GM23248 (cell line): Measurements from ENCODE around the gene TEAD4. TPM values are rescaled to one million over a fixed set of nuclear protein-coding genes. Genes with fewer than 3 reads are reported as not detected.

Source experiments
- DNase-seq: peaks from one replicate; pipeline ENCODE4 v3.0.0-alpha.2; 2015
- H2AFZ ChIP-seq: fragments of 200-600 bp; sonication (generic); 2 replicates; pipeline ENCODE4 v1.6.1; 2016; ENCODE audit warnings: antibody characterized with exemption
- H3F3A ChIP-seq: fragments of 200-600 bp; sonication (generic); 2 replicates; pipeline ENCODE4 v1.6.1; 2016; ENCODE audit warnings: mild to moderate bottlenecking, antibody characterized with exemption, mixed run types; ENCODE audit not compliant: insufficient read depth
- H3K27ac ChIP-seq: fragments of 200-600 bp; sonication (generic); 2 replicates; pipeline ENCODE4 v1.5.1; 2016; ENCODE audit warnings: mild to moderate bottlenecking
- H3K27me3 ChIP-seq: fragments of 200-600 bp; sonication (generic); replicated peaks from 2 replicates; pipeline ENCODE4 v1.6.1; 2016; ENCODE audit warnings: mild to moderate bottlenecking; ENCODE audit not compliant: insufficient read depth
- H3K36me3 ChIP-seq: fragments of 200-600 bp; sonication (generic); 2 replicates; pipeline ENCODE4 v1.6.1; 2016; ENCODE audit warnings: low read depth, mild to moderate bottlenecking
- H3K4me1 ChIP-seq: fragments of 200-600 bp; sonication (generic); 2 replicates; pipeline ENCODE4 v1.6.1; 2016; ENCODE audit warnings: mild to moderate bottlenecking; ENCODE audit not compliant: insufficient read depth
- H3K4me2 ChIP-seq: fragments of 200-600 bp; sonication (generic); one replicate; pipeline ENCODE4 v1.6.1; 2016; ENCODE audit warnings: mild to moderate bottlenecking; ENCODE audit not compliant: unreplicated experiment
- H3K4me3 ChIP-seq: fragments of 200-600 bp; sonication (generic); 2 replicates; pipeline ENCODE4 v1.5.1; 2016; ENCODE audit warnings: mild to moderate bottlenecking
- H3K79me2 ChIP-seq: fragments of 200-600 bp; sonication (generic); 2 replicates; pipeline ENCODE4 v1.6.1; 2016; ENCODE audit warnings: mild to moderate bottlenecking; ENCODE audit not compliant: insufficient read depth
- H3K9ac ChIP-seq: fragments of 200-600 bp; sonication (generic); 2 replicates; pipeline ENCODE4 v1.6.1; 2016; ENCODE audit warnings: mild to moderate bottlenecking
- H3K9me2 ChIP-seq: fragments of 200-600 bp; sonication (generic); 2 replicates; pipeline ENCODE4 v1.6.1; 2016; ENCODE audit warnings: mixed run types, mild to moderate bottlenecking, moderate library complexity; ENCODE audit not compliant: insufficient read depth
- H3K9me3 ChIP-seq: fragments of 200-600 bp; sonication (generic); one replicate; pipeline ENCODE4 v1.6.1; 2017; ENCODE audit warnings: low read depth
- H4K20me1 ChIP-seq: fragments of 200-600 bp; sonication (generic); 2 replicates; pipeline ENCODE4 v1.6.0; 2016; ENCODE audit not compliant: insufficient read depth
- EZH2 ChIP-seq: fragments of 200-600 bp; sonication (generic); IDR thresholded peaks from 2 replicates; pipeline ENCODE4 v1.6.1; 2018; ENCODE audit warnings: antibody characterized with exemption, mild to moderate bottlenecking; ENCODE audit not compliant: insufficient read depth, poor library complexity, severe bottlenecking
- EZH2phosphoT487 ChIP-seq: fragments of 200-600 bp; sonication (generic); IDR thresholded peaks from 2 replicates; pipeline ENCODE4 v1.6.1; 2018; ENCODE audit warnings: antibody characterized with exemption, moderate library complexity, mild to moderate bottlenecking, low read depth; ENCODE audit not compliant: insufficient read depth
- WGBS, 2 experiments: methylation state at CpG; one replicate each; pipeline ENCODE4 v1.1.6; 2015 to 2017; ENCODE audit warnings: low lambda C conversion rate in 2 of 2, low coverage in 1 of 2; ENCODE audit errors: missing lambda C conversion rate in 2 of 2; 5-methylcytosine and 5-hydroxymethylcytosine counted together
- in situ Hi-C: fragments of 300-500 bp; cut with MboI; formaldehyde crosslinking; loops from 2 replicates; pipeline ENCODE4 v1.15.0; 2020
- polyA plus RNA-seq: library from polyadenylated mRNA; unstranded; fragments of >200 nt; fragmentation: Nextera tagmentation; extraction: Ambion mirVana; gene quantifications from 2 replicates; pipeline ENCODE4 v1.2.1, GENCODE V29; 2016
- total RNA-seq: library from RNA; depleted of rRNA; stranded (reverse); fragments of >200 nt; shearing (Covaris generic); gene quantifications from 2 replicates; pipeline ENCODE4 v1.2.3, GENCODE V29; 2014

TEAD4 gene
- total and polyA plus RNA-seq, 2 experiments from 2014 or later = 13.6 to 13.8 TPM

GRCh38 chr12:3035171-3035570 lies 76.0 kb downstream of the TEAD4 start:
- WGBS, 2 experiments = 96 to 99% methylated on average over 5 of the region's 5 CpGs
- H3K9me2 ChIP-seq = no peaks in the 10 kb centered on the region
- H3F3A ChIP-seq = no peaks in the 10 kb centered on the region
- no peaks in the 10 kb centered on the region for H3K36me3 ChIP-seq
- TF ChIP-seq EZH2phosphoT487 (no peak), EZH2 (no peak)
- no peak overlapping the region for H3K9ac ChIP-seq
- DNase-seq = peak; percentile 5
- in situ Hi-C loops = loop anchor here (10.0 kb wide), 1 partner anchor 150 kb away; no protein-coding TSS in a partner anchor
- no peaks in the 10 kb centered on the region for H3K79me2 ChIP-seq
- no peaks in the 10 kb centered on the region for H3K4me1 ChIP-seq
- no peak overlapping the region for H3K27ac ChIP-seq
- H3K4me3 ChIP-seq = no peak overlapping the region
- no peak overlapping the region for H3K4me2 ChIP-seq
- no peaks in the 10 kb centered on the region for H3K9me3 ChIP-seq
- H2AFZ ChIP-seq = no peak overlapping the region
- no peaks in the 10 kb centered on the region for H3K27me3 ChIP-seq
- no peaks in the 10 kb centered on the region for H4K20me1 ChIP-seq

GRCh38 chr12:3035815-3036702 lies 76.9 kb downstream of the TEAD4 start:
- no peak overlapping the region for H3K4me3 ChIP-seq
- no peak for TF ChIP-seq EZH2phosphoT487
- TF ChIP-seq EZH2 = no peak
- no peaks in the 10 kb centered on the region for H3K27me3 ChIP-seq
- no peaks in the 10 kb centered on the region for H3K9me3 ChIP-seq
- no peaks in the 10 kb centered on the region for H3K9me2 ChIP-seq
- no peak overlapping the region for H3K4me2 ChIP-seq
- H3K27ac ChIP-seq = no peak overlapping the region
- H3K79me2 ChIP-seq = no peaks in the 10 kb centered on the region
- no peaks in the 10 kb centered on the region for H3K4me1 ChIP-seq
- peak; percentile 45 for DNase-seq
- H3K36me3 ChIP-seq = no peaks in the 10 kb centered on the region
- H2AFZ ChIP-seq = no peak overlapping the region
- no peak overlapping the region for H3K9ac ChIP-seq
- no peaks in the 10 kb centered on the region for H4K20me1 ChIP-seq
- 73% methylated on average over 16 of the region's 16 CpGs for WGBS, 2 experiments
- no peaks in the 10 kb centered on the region for H3F3A ChIP-seq
- in situ Hi-C loops = loop anchor here (10.0 kb wide), 1 partner anchor 151 kb away; no protein-coding TSS in a partner anchor

- 85 to 86% methylated on average over 12 of the region's 12 CpGs for WGBS, 2 experiments
- H3K27ac ChIP-seq = no peak overlapping the region
- H3K4me2 ChIP-seq = no peak overlapping the region
- H3K36me3 ChIP-seq = no peaks in the 10 kb centered on the region
- no peaks in the 10 kb centered on the region for H3K9me3 ChIP-seq
- H3F3A ChIP-seq = no peaks in the 10 kb centered on the region
- H3K27me3 ChIP-seq = no peaks in the 10 kb centered on the region
- in situ Hi-C loops = loop anchor here (10.0 kb wide), 1 partner anchor 152 kb away; no protein-coding TSS in a partner anchor
- H3K4me1 ChIP-seq = no peaks in the 10 kb centered on the region
- H3K9me2 ChIP-seq = no peaks in the 10 kb centered on the region
- H3K4me3 ChIP-seq = no peak overlapping the region
- H3K9ac ChIP-seq = no peak overlapping the region
- no peak for DNase-seq
- H4K20me1 ChIP-seq = no peaks in the 10 kb centered on the region
- H3K79me2 ChIP-seq = no peaks in the 10 kb centered on the region
- TF ChIP-seq EZH2phosphoT487 (no peak), EZH2 (no peak)
- no peak overlapping the region for H2AFZ ChIP-seq
These were observed 77.9 kb downstream of the TEAD4 start for GRCh38 chr12:3036901-3037600.

GRCh38 chr12:3038166-3038565 lies 79.0 kb downstream of the TEAD4 start:
- Histone ChIP-seq H3K27ac (no peak overlapping the region), H3K4me1 (no peaks in the 10 kb centered on the region), H3K4me2 (no peak overlapping the region), H3F3A (no peaks in the 10 kb centered on the region), H3K9me2 (no peaks in the 10 kb centered on the region), H4K20me1 (no peaks in the 10 kb centered on the region), H3K36me3 (no peaks in the 10 kb centered on the region), H3K27me3 (no peaks in the 10 kb centered on the region), H2AFZ (no peak overlapping the region), H3K79me2 (no peaks in the 10 kb centered on the region), H3K9me3 (no peaks in the 10 kb centered on the region), H3K4me3 (no peak overlapping the region), H3K9ac (no peak overlapping the region)
- WGBS, 2 experiments = 83 to 88% methylated on average over 7 of the region's 7 CpGs
- DNase-seq = no peak
- in situ Hi-C loops = loop anchor here (10.0 kb wide), 1 partner anchor 153 kb away; no protein-coding TSS in a partner anchor
- TF ChIP-seq EZH2 = no peak
- no peak for TF ChIP-seq EZH2phosphoT487
